K562 (cell line): ENCODE measurements around the gene FAM107B. TPM values are rescaled to one million over a fixed set of nuclear protein-coding genes. Genes with fewer than 3 reads are reported as not detected.

Source experiments
- ATAC-seq: fragments of 200-7000 bp; cut with Tn5 transposase; 3 replicates; pipeline ENCODE4 v1.9.1; 2020; ENCODE audit warnings: moderate library complexity
- BruUV-seq: library from RNA; stranded (reverse); fragments of 400-500 nt; replicated peaks from 2 replicates; lab custom pipeline; 2021; lab: Mats Ljungman, UMichigan
- CTCF ChIA-PET: fragments of 300-600 bp; formaldehyde crosslinking; extraction: SDS; loops from one replicate; lab custom pipeline; 2021; ENCODE audit warnings: low intra/inter-chr PET ratio; lab: Yijun Ruan, JAX
- POLR2A ChIA-PET: fragments of 300-600, 350-650 bp; sonication (Branson Sonifier 250); formaldehyde crosslinking; extraction: SDS; loops from one replicate; lab custom pipeline; 2021; ENCODE audit warnings: antibody characterized with exemption, inconsistent platforms; lab: Yijun Ruan, JAX
- DNase-seq, 4 experiments: peaks; one replicate each; pipeline versions ENCODE4 v3.0.0 to v3.0.0-alpha.2; 2011 to 2018; ENCODE audit warnings: low spot score in 3 of 4, mixed read lengths in 3 of 4; ENCODE audit errors: extremely low read depth in 1 of 4
- FAIRE-seq: peaks from 2 replicates; lab custom pipeline; 2011; peaks lifted over from hg19 to GRCh38; lab: Jason Lieb, UNC
- H2AFZ ChIP-seq: 2 replicates; pipeline ENCODE4 v1.6.0; 2011; ENCODE audit warnings: low read depth, low read length, control low read depth, inconsistent platforms
- H3K27ac ChIP-seq: fragments of 200-600 bp; 3 replicates; pipeline ENCODE4 v1.8.0; 2011; ENCODE audit warnings: low read depth, mild to moderate bottlenecking, control low read depth, inconsistent platforms, low read length, moderate library complexity, mixed read lengths; ENCODE audit errors: extremely low read depth
- H3K27me3 ChIP-seq, 2 experiments: fragments of 300-600 bp in 1 of 2; 2 replicates in 1 of 2; 3 replicates in 1 of 2; pipeline versions ENCODE4 v1.6.0 to v1.8.0; 2011; ENCODE audit warnings: inconsistent platforms in 2 of 2, low read length in 2 of 2, mild to moderate bottlenecking in 1 of 2, mixed read lengths in 1 of 2, moderate library complexity in 1 of 2; ENCODE audit not compliant: control insufficient read depth in 2 of 2, insufficient read depth in 2 of 2
- H3K36me3 ChIP-seq: fragments of 300-600 bp; 3 replicates; pipeline ENCODE4 v1.8.0; 2011; ENCODE audit warnings: mild to moderate bottlenecking, low read length, inconsistent platforms; ENCODE audit not compliant: control insufficient read depth, insufficient read depth
- H3K4me1 ChIP-seq, 2 experiments: fragments of 200-600 bp in 1 of 2; replicated peaks in 1 of 2; 2 replicates in 1 of 2; 3 replicates in 1 of 2; pipeline versions ENCODE4 v1.5.1 to v1.8.0; 2011; ENCODE audit warnings: inconsistent platforms in 2 of 2, low read length in 2 of 2, mild to moderate bottlenecking in 1 of 2, mixed read lengths in 1 of 2, moderate library complexity in 1 of 2; ENCODE audit not compliant: control insufficient read depth in 2 of 2, insufficient read depth in 2 of 2
- H3K4me2 ChIP-seq: 2 replicates; pipeline ENCODE4 v1.6.1; 2011; ENCODE audit warnings: low read length, control low read depth, inconsistent platforms, mixed read lengths; ENCODE audit not compliant: insufficient read depth
- H3K4me3 ChIP-seq: fragments of 200-600 bp; sonication (generic), shearing (Covaris generic); 2 replicates; pipeline ENCODE4 v1.5.1; 2016; ENCODE audit warnings: control low read depth, inconsistent platforms
- H3K79me2 ChIP-seq: fragments of 200-600 bp; 3 replicates; pipeline ENCODE4 v1.8.0; 2011; ENCODE audit warnings: low read length, inconsistent platforms; ENCODE audit not compliant: control insufficient read depth, insufficient read depth
- H3K9ac ChIP-seq, 2 experiments: 2 replicates each; pipeline versions ENCODE4 v1.6.0 to v1.6.1; 2011; ENCODE audit warnings: low read depth in 2 of 2, low read length in 2 of 2, control low read depth in 1 of 2, inconsistent platforms in 1 of 2, mild to moderate bottlenecking in 1 of 2, mixed read lengths in 1 of 2; ENCODE audit not compliant: insufficient read depth in 1 of 2
- H3K9me1 ChIP-seq: one replicate; pipeline ENCODE4 v1.6.0; 2011; ENCODE audit warnings: inconsistent platforms, mild to moderate bottlenecking, low read length, moderate library complexity; ENCODE audit not compliant: control insufficient read depth, insufficient read depth
- H3K9me3 ChIP-seq: replicated peaks from 2 replicates; pipeline ENCODE4 v1.5.1; 2011; ENCODE audit warnings: low read depth, low read length, inconsistent platforms; ENCODE audit not compliant: control insufficient read depth, insufficient read depth
- H4K20me1 ChIP-seq: replicated peaks from 2 replicates; pipeline ENCODE4 v1.6.1; 2011; ENCODE audit warnings: low read length, inconsistent platforms, mixed read lengths; ENCODE audit not compliant: control insufficient read depth, insufficient read depth
- IRF2 ChIP-seq: sonication (generic); formaldehyde crosslinking; IDR thresholded peaks from 2 replicates; pipeline ENCODE4 v1.8.1; 2022; ENCODE audit warnings: mild to moderate bottlenecking, missing genetic modification reagents
- KLF13 ChIP-seq: fragments of 450-650 bp; IDR thresholded peaks from 2 replicates; pipeline ENCODE4 v1.6.1; 2016; ENCODE audit warnings: missing genetic modification characterization, low read depth, mild to moderate bottlenecking, missing compliant biosample characterization, moderate library complexity, borderline replicate concordance
- MCM5 ChIP-seq: fragments of 450-650 bp; IDR thresholded peaks from 2 replicates; pipeline ENCODE4 v1.6.1; 2016; ENCODE audit warnings: low read depth
- SMC3 ChIP-seq: conservative IDR thresholded peaks from 2 replicates; pipeline ENCODE4 v1.6.1; 2011; ENCODE audit warnings: low read depth, low read length, improper control_type of control experiment; ENCODE audit not compliant: insufficient read depth
- STAT5B ChIP-seq: fragments of 250-450 bp; sonication (Bioruptor Pico); IDR thresholded peaks from 2 replicates; pipeline ENCODE4 v1.8.0; 2021; ENCODE audit warnings: mild to moderate bottlenecking, inconsistent platforms
- ZBTB9 ChIP-seq: fragments of 450-650 bp; formaldehyde crosslinking; IDR thresholded peaks from 2 replicates; pipeline ENCODE4 v1.4.0; 2020; ENCODE audit warnings: mild to moderate bottlenecking, moderate library complexity
- ZNF347 ChIP-seq: fragments of 450-650 bp; formaldehyde crosslinking; IDR thresholded peaks from 2 replicates; pipeline ENCODE4 v1.4.0; 2020; ENCODE audit warnings: low read depth, mild to moderate bottlenecking, moderate library complexity
- WGBS: fragments of 100-300 bp; shearing (Covaris generic); methylation state at CpG from one replicate; pipeline ENCODE4 v1.1.6; 2016; ENCODE audit warnings: low coverage, mixed read lengths; ENCODE audit not compliant: insufficient coverage; ENCODE audit errors: missing lambda C conversion rate; 5-methylcytosine and 5-hydroxymethylcytosine counted together
- in situ Hi-C: fragments of 300-500 bp; cut with MboI; formaldehyde crosslinking; loops from 4 replicates; pipeline ENCODE4 v1.15.0; 2018; ENCODE audit warnings: inconsistent platforms, mixed read lengths
- intact Hi-C: fragments of 100-400 bp; cut with micrococcal nuclease; formaldehyde crosslinking; loops from 2 replicates; pipeline ENCODE4 v1.14.2; 2022
- polyA plus RNA-seq, 8 experiments: library from polyadenylated mRNA; depleted of rRNA in 4 of 8; stranded (reverse) in 5 of 8; unstranded in 3 of 8; fragments of >200 nt; fragmentation: Nextera tagmentation in 2 of 8; fragmentation: Illumina TruSeq in 1 of 8; extraction: Ambion mirVana in 2 of 8; extraction: Trizol in 1 of 8; gene quantifications; 2 replicates each; pipeline versions ENCODE4 v1.2.1 to v1.2.3, GENCODE V29; 2011 to 2014; ENCODE audit warnings: inconsistent platforms in 1 of 8, missing spikeins in 1 of 8
- total RNA-seq, 7 experiments: library from RNA; depleted of rRNA in 6 of 7; stranded (reverse); fragments of >200 nt in 6 of 7; fragmentation: Illumina TruSeq in 2 of 7; extraction: Trizol in 2 of 7; gene quantifications; 2 replicates each; pipeline versions ENCODE4 v1.2.1 to v1.2.3, GENCODE V29; 2011 to 2021; ENCODE audit warnings: low replicate concordance in 1 of 7

Gene FAM107B
- total and polyA plus RNA-seq, 9 of the 15 experiments (the other 6 are each of a cell fraction or from before 2014, with no cell fraction given): 0.40 to 2.8 (median 1.4) TPM

DNA sequence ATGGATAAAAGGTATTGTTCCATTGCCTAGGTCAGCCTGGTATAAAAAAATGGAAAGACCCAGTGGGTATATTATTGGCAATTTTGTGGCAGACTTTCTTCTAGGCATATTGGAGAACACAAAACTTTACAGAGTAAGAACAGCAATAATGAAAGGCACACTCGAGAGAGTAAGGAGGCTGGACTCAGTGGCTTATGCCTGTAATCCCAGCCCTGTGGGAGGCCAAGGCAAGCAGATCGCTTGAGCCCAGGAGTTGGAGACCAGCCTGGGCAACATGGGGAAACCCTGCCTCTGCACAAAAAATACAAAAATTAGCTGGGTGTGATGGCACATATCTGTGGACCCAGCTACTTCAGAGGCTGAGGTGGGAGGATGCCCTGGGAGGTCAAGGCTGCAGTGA, 158.2 kb downstream of the FAM107B start:
- Histone ChIP-seq H3K36me3 (no peaks in the 10 kb centered on the region), H3K4me2 (no peak overlapping the region), H4K20me1 (no peaks in the 10 kb centered on the region), H3K4me1 (no peaks in the 10 kb centered on the region), H3K9me1 (no peaks in the 10 kb centered on the region), H3K27me3 (peaks cover 2 to 14% of the 10 kb centered on the region in 2 experiments; a peak in 3 of 5 replicates), H3K9me3 (no peaks in the 10 kb centered on the region), H3K27ac (no peak overlapping the region), H2AFZ (no peak overlapping the region), H3K79me2 (no peaks in the 10 kb centered on the region), H3K9ac (no peak overlapping the region), H3K4me3 (no peak overlapping the region)
- intact Hi-C loops (no loop called here), in situ Hi-C loops (no loop called here)
- TF ChIP-seq MCM5 (no peak), ZBTB9 (CRISPR knock-in tag) (no peak), IRF2 (CRISPR knock-in tag) (no peak)
- no peak for ATAC-seq
- BruUV-seq: no TSS peak
- DNase-seq: no peak
- POLR2A ChIA-PET: interaction anchor here (0.7 kb wide), 1 partner anchor 552 kb away, joined by 3 read pairs; the partner anchor contains the start of gene NMT2
- FAIRE-seq: no peak
- WGBS: 0% methylated on average over 2 of the region's 2 CpGs
- CTCF ChIA-PET: no interaction called here

DNA sequence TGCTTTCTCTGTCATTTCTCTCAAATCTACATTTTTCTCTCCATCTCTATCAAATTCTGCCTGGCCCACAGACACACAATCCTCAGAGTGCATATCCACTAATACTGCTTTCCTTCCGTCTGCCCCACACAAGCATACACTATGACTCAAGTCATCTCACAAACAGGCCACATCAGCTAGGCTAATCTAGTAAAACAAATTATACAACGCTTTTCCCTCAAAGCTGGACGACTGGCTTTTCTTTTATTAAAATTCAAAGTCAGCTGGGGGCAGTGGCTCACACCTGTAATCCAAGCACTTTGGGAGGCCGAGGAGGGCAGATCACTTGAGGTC, 161.1 kb downstream of the FAM107B start:
- H3K9me3 ChIP-seq: no peaks in the 10 kb centered on the region
- no peaks in the 10 kb centered on the region for H3K79me2 ChIP-seq
- in situ Hi-C loops (no loop called here), intact Hi-C loops (no loop called here)
- H3K36me3 ChIP-seq: no peaks in the 10 kb centered on the region
- no peak overlapping the region for H3K4me2 ChIP-seq
- ATAC-seq (no peak), FAIRE-seq (no peak), DNase-seq (no peak)
- no peaks in the 10 kb centered on the region for H4K20me1 ChIP-seq
- H3K27ac ChIP-seq: no peak overlapping the region
- TF ChIP-seq KLF13 (no peak), SMC3 (no peak), ZNF347 (CRISPR knock-in tag) (no peak), STAT5B (CRISPR knock-in tag) (no peak)
- peaks cover 3 to 4% of the 10 kb centered on the region in 2 experiments; a peak in 2 of 5 replicates for H3K27me3 ChIP-seq
- WGBS: 0% methylated on average over 4 of the region's 4 CpGs
- no peak overlapping the region for H3K4me3 ChIP-seq
- POLR2A ChIA-PET: no interaction called here
- BruUV-seq: no TSS peak
- CTCF ChIA-PET: no interaction called here
- H3K4me1 ChIP-seq: no peaks in the 10 kb centered on the region
- H3K9me1 ChIP-seq: no peaks in the 10 kb centered on the region
- H3K9ac ChIP-seq: no peak overlapping the region
- H2AFZ ChIP-seq: no peak overlapping the region
